GM21515 (cell line): ENCODE data around the gene GARIN5B.

ENCODE experiments used
- ATAC-seq: cut with Tn5 transposase; IDR thresholded peaks from one replicate; pipeline ENCODE4 v1.9.1; 2021; ENCODE audit not compliant: unreplicated experiment

The GARIN5B gene

DNA sequence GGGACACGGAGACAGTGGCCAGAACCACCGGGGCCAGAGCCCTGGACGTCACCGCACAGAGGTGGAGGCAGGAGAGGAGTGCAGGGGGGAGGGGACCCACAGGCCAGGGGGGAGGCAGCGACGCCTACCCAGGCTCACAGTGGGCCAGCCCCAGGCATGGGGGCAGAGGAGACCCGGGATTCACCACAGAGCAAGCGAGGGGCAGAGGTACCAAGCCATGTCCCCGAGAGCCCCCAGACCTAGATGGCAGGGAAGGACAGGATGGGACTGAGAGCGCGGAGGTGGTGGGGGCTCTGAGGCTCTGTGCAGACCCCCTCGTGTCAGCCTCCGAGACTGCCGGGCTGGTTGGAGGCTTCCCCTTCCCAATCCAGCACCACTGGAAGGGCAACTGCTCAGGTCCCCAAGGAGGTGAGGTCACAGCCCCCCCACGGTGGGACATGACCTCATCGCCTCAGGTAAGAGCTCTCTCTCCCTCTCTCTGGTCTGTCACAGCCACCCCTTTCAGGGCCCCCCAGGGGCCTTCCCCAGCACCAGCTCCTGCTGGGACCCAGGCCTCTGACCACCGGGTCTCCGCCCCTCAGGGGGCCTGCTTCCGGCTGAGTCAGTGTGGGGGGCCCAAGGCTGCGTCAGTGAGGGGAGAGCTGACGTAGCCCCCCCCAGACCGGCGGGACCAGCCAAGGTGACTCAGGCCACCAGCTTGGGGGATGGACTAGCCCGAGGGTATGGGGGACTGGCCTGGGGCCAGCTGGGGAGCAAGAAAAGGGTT lies 9.4 kb upstream of the GARIN5B start:
- no peak for ATAC-seq

DNA sequence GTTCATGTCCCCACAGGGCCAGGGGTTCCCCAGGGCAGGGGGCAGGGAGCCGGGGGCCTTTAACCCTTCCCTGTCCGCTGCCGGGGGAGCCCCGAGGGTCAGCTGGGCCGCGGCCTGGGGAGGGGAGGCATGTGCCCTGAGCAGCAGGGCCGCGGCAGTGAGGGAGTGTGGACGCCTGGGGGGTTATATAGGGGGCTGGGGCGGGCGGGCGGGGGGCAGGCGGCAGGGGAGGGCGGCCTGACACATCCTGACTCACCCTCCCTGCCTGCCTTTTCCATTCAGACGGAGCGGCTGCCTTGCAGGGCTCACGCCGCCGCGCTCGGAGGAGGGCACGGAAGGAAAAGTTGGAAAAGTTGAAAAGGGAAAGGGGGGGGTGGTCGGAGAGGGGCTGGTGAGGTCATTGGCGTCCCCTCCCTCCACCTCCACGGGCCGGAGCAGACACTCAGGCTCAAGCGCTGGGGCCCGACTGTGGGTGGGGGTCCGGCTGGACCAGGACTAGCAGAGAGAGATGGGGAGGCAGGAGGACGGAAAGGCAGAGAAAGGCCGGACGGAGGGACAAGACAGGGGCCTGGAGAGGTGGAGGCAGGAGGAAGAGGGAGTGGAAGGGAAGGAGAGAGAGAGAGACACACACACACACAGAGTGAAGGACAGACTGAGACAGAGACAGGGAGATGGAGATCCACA lies 7.4 kb upstream of the GARIN5B start, which contains the start of gene IL11:
TSS of gene IL11 (minus strand) at position 159 of the 684 bp plus-strand sequence. CDS start at position 6, 153 bp downstream.
- ATAC-seq, result no peak

- ATAC-seq, result no peak
Measured at GRCh38 chr19:55369653-55370304, 6.7 kb upstream of the GARIN5B start.

DNA sequence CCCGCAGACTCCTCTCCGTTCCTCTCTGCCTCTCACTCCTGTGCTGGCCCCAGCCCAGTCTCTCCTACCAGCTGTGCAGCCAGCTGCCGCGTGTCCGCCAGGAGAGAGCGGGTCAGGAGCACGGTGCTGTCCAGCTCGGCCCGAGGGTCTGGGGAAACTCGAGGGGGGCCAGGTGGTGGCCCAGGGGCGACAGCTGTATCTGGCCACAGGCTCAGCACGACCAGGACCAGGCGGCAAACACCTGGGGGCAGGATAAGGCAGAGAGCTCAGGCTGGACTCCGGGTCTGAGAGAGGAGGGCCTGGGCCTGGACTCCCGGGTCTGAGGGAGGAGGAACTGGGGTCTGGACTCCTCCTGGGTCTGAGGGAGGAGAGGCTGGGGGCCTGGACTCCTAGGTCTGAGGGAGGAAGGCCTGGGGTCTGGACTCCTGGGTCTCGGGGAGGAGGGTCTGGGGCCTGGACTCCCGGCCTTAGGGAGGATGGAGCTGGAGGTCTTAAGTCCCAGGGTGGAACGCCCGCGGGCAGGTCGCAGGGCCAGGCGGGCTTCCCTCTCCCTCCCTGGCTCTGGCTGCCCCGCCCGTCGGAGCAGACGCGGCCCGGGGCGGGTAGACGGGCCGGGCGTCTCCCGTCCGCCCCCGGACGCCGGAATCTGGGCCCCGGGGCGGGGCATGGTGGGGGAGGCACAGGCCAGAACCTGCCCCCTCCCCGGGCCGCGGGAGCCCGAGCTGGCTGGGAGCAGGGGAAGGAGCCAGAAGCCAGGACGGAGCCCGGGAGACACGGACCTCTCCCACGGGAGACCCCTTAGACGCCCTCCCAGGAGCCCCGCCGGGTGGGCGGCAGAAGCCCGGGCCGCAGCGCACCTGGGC lies 5.9 kb upstream of the GARIN5B start:
- ATAC-seq, result no peak

- ATAC-seq, result no peak
Measured at GRCh38 chr19:55368106-55368505, 5.0 kb upstream of the GARIN5B start.

DNA sequence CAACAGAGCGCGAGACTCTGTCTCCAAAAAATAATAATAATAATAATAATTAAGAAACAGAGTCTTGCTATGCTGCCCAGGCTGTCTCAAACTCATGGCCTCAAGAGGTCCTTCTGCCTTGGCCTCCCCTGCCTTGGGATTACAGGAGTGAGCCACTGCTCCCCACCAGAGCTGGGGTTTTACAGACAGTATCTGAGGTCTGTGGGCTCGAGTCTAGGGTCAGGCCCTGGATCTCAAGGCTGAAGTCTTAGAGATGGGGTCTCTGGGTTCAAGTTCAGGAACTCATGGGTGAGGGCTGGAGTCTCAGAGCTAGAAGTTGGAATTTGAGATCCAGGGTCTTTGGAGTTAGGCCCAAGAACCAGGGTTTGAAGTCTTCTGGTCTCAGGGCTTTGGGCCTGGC lies 3.7 kb upstream of the GARIN5B start:
- ATAC-seq, result no peak

GRCh38 chr19:55365964-55366363 lies 2.9 kb upstream of the GARIN5B start:
- ATAC-seq, result no peak

- no peak for ATAC-seq
Measured at GRCh38 chr19:55365245-55365644, 2.2 kb upstream of the GARIN5B start.

- no peak for ATAC-seq
Measured at GRCh38 chr19:55362174-55362989, 678 bp downstream of the GARIN5B start.

GRCh38 chr19:55360902-55361301 lies 2.2 kb downstream of the GARIN5B start:
- ATAC-seq, result no peak

DNA sequence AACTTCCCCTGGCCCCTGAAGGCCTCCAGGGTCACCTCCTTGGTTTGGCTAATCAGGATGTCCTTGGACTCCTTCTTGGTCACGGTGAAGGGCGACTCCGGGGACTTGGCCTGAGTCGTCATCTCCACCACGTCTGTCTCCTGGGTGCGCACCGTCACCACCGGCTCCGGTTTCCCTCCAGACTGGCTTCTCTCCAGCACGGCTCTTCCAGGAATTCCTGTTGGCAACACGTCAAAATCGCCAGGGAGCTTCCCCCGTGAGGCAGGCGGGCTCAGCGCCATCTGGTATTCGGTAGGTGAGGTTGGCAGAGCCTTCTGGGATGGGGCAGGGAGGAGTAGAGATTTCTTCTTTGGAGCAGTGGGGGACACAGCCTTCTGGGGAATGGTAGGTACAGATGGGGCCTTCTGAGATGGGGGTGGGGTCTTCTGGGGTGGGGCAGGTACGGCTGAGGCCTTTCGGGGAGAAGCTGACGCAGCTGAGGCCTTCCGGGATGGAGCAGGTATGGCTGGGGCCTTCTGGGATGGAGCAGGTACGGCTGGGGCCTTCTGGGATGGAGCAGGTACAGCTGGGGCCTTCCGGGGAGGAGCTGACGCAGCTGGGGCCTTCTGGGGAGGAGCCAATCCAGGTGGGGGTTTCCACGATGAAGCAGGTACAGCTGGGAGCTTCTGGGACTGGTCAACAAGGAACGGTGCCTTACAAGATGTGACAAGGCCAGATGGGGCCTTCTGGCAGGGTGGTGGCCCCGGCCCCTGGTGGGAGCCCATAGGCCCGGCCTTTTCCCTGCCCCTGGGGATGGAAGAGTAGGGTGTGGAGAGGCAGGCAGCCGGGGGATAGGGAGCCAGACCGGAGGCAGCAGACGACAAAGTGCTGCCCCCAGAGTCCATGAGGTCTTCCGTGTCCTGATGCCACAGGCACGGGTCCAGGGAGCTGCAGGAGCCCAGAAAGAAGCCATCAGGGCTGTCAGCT lies 3.8 kb downstream of the GARIN5B start:
- no peak for ATAC-seq

- ATAC-seq, result no peak
Measured at GRCh38 chr19:55358493-55358892, 4.6 kb downstream of the GARIN5B start.

DNA sequence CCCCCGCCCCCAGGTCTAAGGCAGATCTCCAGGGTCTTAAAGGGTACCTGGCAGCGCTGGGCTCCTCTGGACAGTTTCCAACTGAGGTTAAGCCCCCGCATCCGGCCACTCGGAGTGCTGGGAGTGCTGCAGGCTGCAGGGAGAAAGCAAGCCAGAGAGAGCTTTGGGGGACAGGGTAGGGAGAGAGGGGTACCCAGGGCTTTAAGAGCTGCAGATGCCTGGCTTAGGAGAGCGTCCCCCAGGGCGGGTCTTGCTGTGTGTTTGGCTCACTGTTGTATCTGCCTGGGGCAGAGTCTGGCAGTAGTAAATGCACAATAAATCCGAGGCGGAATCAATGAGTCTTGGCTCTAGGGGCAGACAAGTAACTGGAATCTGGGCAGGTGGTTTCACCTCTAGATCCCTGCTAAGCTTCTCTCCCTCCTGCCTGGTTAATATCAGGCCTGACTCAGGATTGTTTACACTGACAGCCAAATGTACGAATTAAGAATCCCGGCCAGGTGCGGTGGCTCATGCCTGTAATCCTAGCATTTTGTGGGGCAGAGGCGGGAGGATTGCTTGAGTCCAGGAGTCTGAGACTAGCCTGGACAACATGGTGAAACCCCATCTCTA lies 7.7 kb downstream of the GARIN5B start:
- no peak for ATAC-seq

DNA sequence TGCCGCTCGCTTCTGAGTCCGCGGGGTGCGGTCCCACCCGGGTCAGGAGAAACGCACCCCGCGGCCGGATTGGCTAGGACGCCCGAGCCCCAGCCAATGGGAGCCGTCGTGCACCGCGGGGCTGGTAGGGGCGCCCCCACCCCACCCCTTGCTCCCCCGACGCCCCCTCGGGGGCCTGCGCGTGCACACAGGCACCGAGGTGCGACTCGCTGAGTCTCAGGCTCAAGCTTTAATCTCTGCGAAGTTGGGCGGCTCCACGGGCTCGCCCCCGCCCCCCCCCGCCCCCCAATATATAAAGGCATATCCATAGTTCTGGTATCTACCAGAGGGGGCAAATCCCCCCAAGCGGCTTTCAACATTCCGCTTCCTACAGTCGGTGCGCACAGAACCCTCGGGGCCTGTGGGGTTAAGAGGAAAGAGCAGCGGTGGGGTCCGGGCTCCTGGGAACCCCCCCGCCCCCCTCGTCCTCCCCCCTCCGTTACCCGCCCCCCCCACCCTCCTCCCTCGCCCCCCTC lies 8.3 kb downstream of the GARIN5B start, which contains the start of gene COX6B2:
TSS of gene COX6B2 (minus strand) at position 22 of the 515 bp plus-strand sequence. CDS start 198 bp downstream, outside the sequence.
- ATAC-seq, result no peak

DNA sequence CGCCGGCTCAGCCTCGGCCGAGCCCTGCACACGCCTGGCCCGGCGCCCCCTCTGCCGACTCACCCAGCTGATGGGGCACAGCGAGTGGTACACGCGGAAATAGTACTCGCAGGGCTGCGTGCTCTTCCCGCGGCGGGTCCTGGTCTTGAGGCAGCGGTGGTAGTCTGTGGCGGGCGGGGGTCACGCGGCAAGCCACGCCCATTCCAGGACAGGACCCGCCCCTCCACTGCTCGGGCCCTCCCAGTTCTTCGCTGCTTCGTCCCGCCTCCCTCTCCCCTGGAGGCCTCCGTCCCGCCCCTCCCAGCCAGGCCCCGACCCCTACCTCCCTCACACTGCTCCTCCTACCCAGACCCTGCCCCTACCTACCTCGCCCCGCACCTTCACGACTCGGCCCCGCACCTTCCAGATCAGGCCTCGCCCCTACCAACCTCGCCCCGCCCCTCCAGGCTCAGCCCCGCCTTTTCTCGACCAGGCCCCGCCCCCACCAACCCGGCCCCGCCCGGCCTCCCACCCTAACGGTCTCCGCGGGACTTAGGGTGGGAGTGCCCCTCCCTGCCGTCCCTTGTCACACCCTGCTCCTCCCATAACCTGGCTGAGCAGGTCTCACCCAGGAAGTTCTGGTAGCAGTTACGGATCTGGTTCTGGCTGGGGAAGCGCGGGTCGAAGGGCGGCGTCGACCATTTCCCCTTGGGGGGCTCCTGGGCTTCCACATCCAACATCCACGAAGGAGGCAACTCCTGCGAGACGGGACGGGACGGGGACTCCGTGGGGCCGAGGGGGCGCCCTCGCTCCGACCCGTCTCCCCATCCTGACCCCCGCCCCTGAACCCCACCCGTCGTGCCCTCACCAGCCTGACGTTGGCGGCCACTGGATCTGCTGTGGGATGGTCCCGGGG lies 9.0 kb downstream of the GARIN5B start:
- ATAC-seq, result no peak

DNA sequence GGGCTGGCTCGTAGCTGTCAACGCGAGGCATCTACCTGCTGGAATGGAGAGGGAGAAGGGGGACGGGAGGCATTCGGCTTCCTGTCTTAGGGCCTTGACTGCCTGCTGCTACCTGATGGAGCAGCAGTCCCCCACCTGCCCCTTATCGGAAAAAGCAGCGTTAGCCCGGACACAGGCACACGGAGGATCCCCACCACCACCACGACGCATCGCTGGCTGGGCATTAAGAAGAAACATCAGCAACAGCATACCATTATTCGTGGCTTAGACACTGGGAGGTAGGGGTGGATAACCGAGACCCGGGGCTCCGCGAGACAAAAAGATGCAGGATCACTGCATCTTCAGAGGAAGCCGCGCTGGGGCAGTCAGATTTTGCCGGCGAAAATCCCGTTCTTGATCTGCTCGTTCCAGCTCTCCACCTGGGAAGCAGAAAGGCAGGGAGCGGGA lies 9.7 kb downstream of the GARIN5B start:
- ATAC-seq, result no peak

- ATAC-seq, result no peak
Measured at GRCh38 chr19:55352549-55353145, 10.4 kb downstream of the GARIN5B start.
